Trophoblast cell (in vitro differentiated cells and primary cell): ENCODE results near the gene NF2.

Experiments
- DNase-seq, 2 donors: peaks; one replicate each; pipeline ENCODE4 v3.0.0-alpha.2; 2016
- H2AFZ ChIP-seq: 2 replicates; pipeline ENCODE4 v1.6.1; 2013; ENCODE audit warnings: low read length, moderate library complexity, mild to moderate bottlenecking; ENCODE audit not compliant: insufficient read depth, poor library complexity
- H2AK5ac ChIP-seq: 2 replicates; pipeline ENCODE4 v1.6.1; 2013; ENCODE audit warnings: mild to moderate bottlenecking, low read length
- H2BK120ac ChIP-seq: 2 replicates; pipeline ENCODE4 v1.6.1; 2013; ENCODE audit warnings: low read length, mild to moderate bottlenecking, moderate library complexity; ENCODE audit not compliant: insufficient read depth, poor library complexity
- H2BK12ac ChIP-seq: 2 replicates; pipeline ENCODE4 v1.6.1; 2013; ENCODE audit warnings: mild to moderate bottlenecking, low read length, moderate library complexity
- H2BK5ac ChIP-seq: 2 replicates; pipeline ENCODE4 v1.6.1; 2013; ENCODE audit warnings: low read length, low read depth, moderate library complexity, mild to moderate bottlenecking; ENCODE audit not compliant: poor library complexity
- H3K14ac ChIP-seq: 2 replicates; pipeline ENCODE4 v1.6.1; 2013; ENCODE audit warnings: mild to moderate bottlenecking, low read length
- H3K18ac ChIP-seq: 2 replicates; pipeline ENCODE4 v1.6.1; 2013; ENCODE audit warnings: mild to moderate bottlenecking, low read length
- H3K23ac ChIP-seq: 2 replicates; pipeline ENCODE4 v1.6.1; 2013; ENCODE audit warnings: low read length
- H3K27ac ChIP-seq: 2 replicates; pipeline ENCODE4 v1.5.1; 2013; ENCODE audit warnings: low read depth, mild to moderate bottlenecking, inconsistent platforms, low read length, moderate library complexity
- H3K27me3 ChIP-seq: 2 replicates; pipeline ENCODE4 v1.6.1; 2013; ENCODE audit warnings: inconsistent platforms, mild to moderate bottlenecking, low read length, moderate library complexity; ENCODE audit not compliant: insufficient read depth
- H3K36me3 ChIP-seq, 2 experiments: 1 replicate in 1 of 2; 2 replicates in 1 of 2; pipeline ENCODE4 v1.6.1; 2013; ENCODE audit warnings: low read length in 2 of 2, mild to moderate bottlenecking in 2 of 2, moderate library complexity in 1 of 2; ENCODE audit not compliant: insufficient read depth in 2 of 2, control insufficient read depth in 1 of 2
- H3K4ac ChIP-seq: 2 replicates; pipeline ENCODE4 v1.6.1; 2013; ENCODE audit warnings: low read depth, mild to moderate bottlenecking, low read length, moderate library complexity
- H3K4me1 ChIP-seq, 2 experiments: 1 replicate in 1 of 2; 2 replicates in 1 of 2; pipeline ENCODE4 v1.6.1; 2013; ENCODE audit warnings: low read length in 2 of 2, mild to moderate bottlenecking in 2 of 2, moderate library complexity in 1 of 2; ENCODE audit not compliant: insufficient read depth in 2 of 2, control insufficient read depth in 1 of 2
- H3K4me2 ChIP-seq: 2 replicates; pipeline ENCODE4 v1.6.1; 2013; ENCODE audit warnings: inconsistent platforms, mild to moderate bottlenecking, low read length, moderate library complexity
- H3K4me3 ChIP-seq: 2 replicates; pipeline ENCODE4 v1.5.1; 2013; ENCODE audit warnings: mild to moderate bottlenecking, low read depth, low read length, inconsistent platforms
- H3K79me1 ChIP-seq: one replicate; pipeline ENCODE4 v1.6.1; 2013; ENCODE audit warnings: low read length
- H3K79me2 ChIP-seq: 2 replicates; pipeline ENCODE4 v1.6.1; 2013; ENCODE audit warnings: low read length, mild to moderate bottlenecking; ENCODE audit not compliant: control insufficient read depth, insufficient read depth, poor library complexity
- H3K9ac ChIP-seq: 2 replicates; pipeline ENCODE4 v1.6.1; 2013; ENCODE audit warnings: mild to moderate bottlenecking, low read length
- H3K9me3 ChIP-seq: 2 replicates; pipeline ENCODE4 v1.6.1; 2013; ENCODE audit warnings: low read depth, mild to moderate bottlenecking, control low read depth, inconsistent platforms, low read length; ENCODE audit not compliant: insufficient read depth
- H4K12ac ChIP-seq: 2 replicates; pipeline ENCODE4 v1.6.1; 2013; ENCODE audit warnings: low read depth, mild to moderate bottlenecking, low read length, moderate library complexity
- H4K8ac ChIP-seq: 2 replicates; pipeline ENCODE4 v1.6.1; 2013; ENCODE audit warnings: low read depth, mild to moderate bottlenecking, low read length, moderate library complexity
- H4K91ac ChIP-seq: one replicate; pipeline ENCODE4 v1.6.1; 2013; ENCODE audit warnings: low read depth, mild to moderate bottlenecking, low read length, moderate library complexity
- WGBS: extraction: QIAGEN DNeasy Blood & Tissue Kit; methylation state at CpG from one replicate; pipeline ENCODE4 v1.1.7; 2013; ENCODE audit warnings: missing lambda C conversion rate; ENCODE audit not compliant: insufficient read length, insufficient coverage; ENCODE audit errors: extremely low coverage; 5-methylcytosine and 5-hydroxymethylcytosine counted together

The NF2 gene

DNA sequence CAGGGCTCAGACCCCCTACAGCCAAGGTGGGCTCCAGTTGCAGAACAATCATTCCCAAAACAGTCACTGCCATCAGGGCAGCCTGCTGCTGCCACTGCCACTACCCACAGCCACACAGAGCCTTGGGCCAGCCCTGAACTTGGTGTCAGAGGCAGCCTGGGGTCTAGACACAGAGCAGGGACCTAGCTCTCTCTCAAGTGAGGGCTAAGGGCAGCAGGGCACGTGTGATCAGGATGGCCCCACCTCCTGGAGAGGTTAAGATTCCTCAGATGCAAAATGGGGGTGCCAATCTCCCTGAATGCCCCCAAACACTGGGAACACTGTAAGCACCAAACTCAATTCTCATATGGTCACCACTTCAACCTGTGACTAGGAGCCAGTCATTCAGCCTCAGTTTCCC, 132.0 kb downstream of the NF2 start:
- Histone ChIP-seq H2BK5ac (no peak overlapping the region), H3K9ac (no peak overlapping the region), H2BK120ac (no peak overlapping the region), H3K23ac (no peak overlapping the region), H3K36me3 (peaks cover 0 to 5% of the 10 kb centered on the region in 2 experiments), H4K8ac (no peak overlapping the region), H3K9me3 (peaks cover 4% of the 10 kb centered on the region), H3K79me1 (no peaks in the 10 kb centered on the region), H3K4me3 (no peak overlapping the region), H3K4ac (no peak overlapping the region), H4K91ac (no peak overlapping the region), H3K14ac (no peak overlapping the region), H2AK5ac (no peak overlapping the region), H3K4me2 (no peak overlapping the region), H3K79me2 (no peaks in the 10 kb centered on the region), H3K27ac (no peak overlapping the region), H2BK12ac (no peak overlapping the region), H3K27me3 (no peaks in the 10 kb centered on the region), H2AFZ (no peak overlapping the region), H3K18ac (no peak overlapping the region), H4K12ac (no peak overlapping the region), H3K4me1 (no peaks in the 10 kb centered on the region)
- no CpG with 5 or more reads among the region's 1 CpG for WGBS
- no peak for DNase-seq

DNA sequence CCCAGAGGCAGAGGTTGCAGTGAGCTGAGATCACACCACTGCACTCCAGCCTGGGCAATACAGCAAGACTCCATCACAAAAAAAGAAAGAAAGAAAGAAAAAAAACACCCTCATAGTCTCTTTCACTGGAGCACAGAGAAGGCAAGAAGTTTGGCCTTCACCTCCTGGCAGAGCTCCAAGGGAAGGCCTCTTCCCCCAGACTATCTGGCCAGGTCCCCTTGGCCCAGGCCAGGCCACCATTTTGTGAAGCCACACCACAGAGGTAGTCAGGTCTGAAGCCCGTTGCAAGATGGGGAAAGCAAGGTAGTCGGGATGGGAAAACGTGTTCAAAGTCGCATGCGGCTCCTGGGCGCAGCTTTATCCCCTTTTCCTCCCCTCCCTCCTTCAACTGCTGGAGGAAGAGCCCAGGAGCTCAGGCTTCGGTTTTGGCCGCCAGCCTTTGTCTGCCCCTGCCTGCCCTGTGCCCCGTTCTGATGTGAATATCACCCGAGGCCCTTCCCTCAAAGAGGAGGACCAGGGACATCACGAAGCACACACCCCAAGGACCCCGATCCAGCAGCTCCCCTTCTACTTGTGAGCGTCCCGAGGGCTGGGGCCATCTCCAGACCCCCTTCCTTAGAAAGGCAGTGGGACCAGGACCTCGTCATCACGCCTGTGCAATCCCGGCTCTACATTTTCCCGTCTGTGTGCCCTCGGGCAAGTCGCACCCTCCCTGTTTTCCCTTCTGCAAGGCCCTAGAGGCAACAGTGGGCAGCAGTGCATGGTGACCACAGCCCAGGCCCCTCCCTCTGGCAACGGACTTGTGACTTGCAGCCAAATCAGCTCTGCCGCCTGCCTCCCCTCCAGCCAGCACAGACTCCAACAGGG, 134.1 kb downstream of the NF2 start:
- Histone ChIP-seq H3K9ac (no peak overlapping the region), H3K4me3 (peak overlapping the region; percentile 29), H3K4ac (no peak overlapping the region), H3K18ac (no peak overlapping the region), H2BK12ac (no peak overlapping the region), H2AFZ (no peak overlapping the region), H4K8ac (no peak overlapping the region), H3K27ac (no peak overlapping the region), H3K36me3 (peaks cover 0 to 5% of the 10 kb centered on the region in 2 experiments), H3K4me2 (no peak overlapping the region), H3K14ac (no peak overlapping the region), H3K4me1 (no peaks in the 10 kb centered on the region), H2AK5ac (no peak overlapping the region), H2BK5ac (no peak overlapping the region), H3K9me3 (peaks cover 4% of the 10 kb centered on the region), H2BK120ac (no peak overlapping the region), H3K27me3 (no peaks in the 10 kb centered on the region), H4K91ac (no peak overlapping the region), H4K12ac (no peak overlapping the region), H3K79me1 (no peaks in the 10 kb centered on the region), H3K23ac (no peak overlapping the region), H3K79me2 (no peaks in the 10 kb centered on the region)
- WGBS: no CpG with 5 or more reads among the region's 22 CpGs
- DNase-seq: peak; percentile 9 to 26

DNA sequence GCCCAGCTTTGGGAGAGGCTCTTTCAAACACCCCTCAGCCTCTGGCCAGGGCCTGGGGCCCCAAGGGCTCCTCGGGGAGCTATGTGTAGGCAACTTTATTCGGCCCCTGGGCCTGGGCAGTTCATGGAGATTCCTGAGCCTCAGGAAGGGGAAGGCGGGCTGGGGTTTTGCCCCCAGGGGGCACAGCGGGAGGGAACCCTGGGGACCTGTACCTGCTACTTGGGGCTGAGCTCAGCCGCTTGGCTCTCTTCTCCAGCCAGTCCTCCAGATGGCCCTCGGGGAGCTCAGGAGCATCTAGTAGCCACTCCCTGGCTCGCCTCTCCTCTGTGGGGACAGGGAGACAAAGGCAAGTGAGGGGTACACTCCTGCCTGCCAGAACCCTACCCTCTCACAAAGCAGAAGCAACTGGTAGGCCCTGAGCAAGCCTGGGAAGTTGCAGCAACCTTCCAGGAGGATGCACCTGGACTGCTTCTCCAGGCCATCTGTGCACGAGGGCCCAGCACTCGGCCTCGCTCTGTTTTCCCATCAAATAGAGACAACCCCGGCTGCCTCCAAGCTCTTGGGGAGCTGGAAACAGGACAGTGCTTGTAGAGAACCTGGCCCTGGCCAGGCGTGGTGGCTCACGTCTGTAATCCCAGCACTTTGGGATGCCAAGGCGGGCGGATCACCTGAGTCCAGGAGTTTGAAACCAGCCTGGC, 134.8 kb downstream of the NF2 start:
- Histone ChIP-seq H3K14ac (no peak overlapping the region), H3K18ac (no peak overlapping the region), H3K36me3 (peaks cover 0 to 5% of the 10 kb centered on the region in 2 experiments), H2AFZ (no peak overlapping the region), H3K79me2 (no peaks in the 10 kb centered on the region), H4K12ac (no peak overlapping the region), H3K9me3 (peaks cover 4% of the 10 kb centered on the region), H3K4me2 (no peak overlapping the region), H3K4me3 (no peak overlapping the region), H3K27ac (no peak overlapping the region), H2BK12ac (no peak overlapping the region), H3K9ac (no peak overlapping the region), H4K91ac (no peak overlapping the region), H3K4ac (no peak overlapping the region), H3K27me3 (no peaks in the 10 kb centered on the region), H4K8ac (no peak overlapping the region), H2BK120ac (no peak overlapping the region), H3K23ac (no peak overlapping the region), H3K4me1 (no peaks in the 10 kb centered on the region), H2BK5ac (no peak overlapping the region), H3K79me1 (no peaks in the 10 kb centered on the region), H2AK5ac (no peak overlapping the region)
- DNase-seq: no peak
- WGBS: no CpG with 5 or more reads among the region's 15 CpGs

DNA sequence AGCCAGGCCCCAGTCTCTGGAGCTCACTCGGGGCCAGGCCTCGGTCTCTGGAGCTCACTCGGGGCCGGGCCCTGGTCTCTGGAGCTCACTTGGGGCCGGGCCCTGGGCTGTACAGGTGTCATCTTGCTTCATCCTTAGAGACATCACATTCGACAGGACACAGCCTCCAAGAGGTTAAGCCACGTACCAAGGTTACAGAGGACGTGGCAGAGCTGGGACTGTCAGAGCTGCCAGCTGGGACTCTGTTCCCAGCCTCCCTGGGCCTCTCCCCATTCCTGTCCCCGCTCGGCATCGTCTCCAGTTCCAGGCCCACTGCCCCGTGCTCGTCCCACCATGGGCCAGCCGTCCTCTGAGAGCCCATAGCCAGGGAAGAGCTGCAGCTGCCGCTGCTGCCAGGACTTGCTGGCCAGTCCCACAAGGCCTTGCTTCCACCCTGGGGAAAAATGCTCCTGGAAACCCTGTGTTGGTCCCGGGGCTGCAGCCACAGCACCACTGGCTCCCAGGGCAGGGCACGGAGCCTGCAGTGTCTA, 136.0 kb downstream of the NF2 start:
- Histone ChIP-seq H3K18ac (no peak overlapping the region), H3K4me1 (no peaks in the 10 kb centered on the region), H2AFZ (no peak overlapping the region), H3K4me2 (no peak overlapping the region), H3K79me2 (no peaks in the 10 kb centered on the region), H4K12ac (no peak overlapping the region), H3K4ac (no peak overlapping the region), H3K4me3 (no peak overlapping the region), H2BK120ac (no peak overlapping the region), H3K79me1 (no peaks in the 10 kb centered on the region), H3K23ac (no peak overlapping the region), H3K36me3 (peaks cover 0 to 5% of the 10 kb centered on the region in 2 experiments), H2AK5ac (no peak overlapping the region), H3K27ac (no peak overlapping the region), H3K14ac (no peak overlapping the region), H3K9ac (no peak overlapping the region), H4K91ac (no peak overlapping the region), H4K8ac (no peak overlapping the region), H2BK5ac (no peak overlapping the region), H3K9me3 (peaks cover 4% of the 10 kb centered on the region), H3K27me3 (no peaks in the 10 kb centered on the region), H2BK12ac (no peak overlapping the region)
- DNase-seq: no peak
- WGBS: no CpG with 5 or more reads among the region's 17 CpGs
